Measurements from ENCODE around the gene EXOC3. TPM values are rescaled to one million over a fixed set of nuclear protein-coding genes. Genes with fewer than 3 reads are reported as not detected.

EXOC3 gene
- polyA plus RNA-seq, 1 donor from 2014 or later = 27.7 TPM

DNA sequence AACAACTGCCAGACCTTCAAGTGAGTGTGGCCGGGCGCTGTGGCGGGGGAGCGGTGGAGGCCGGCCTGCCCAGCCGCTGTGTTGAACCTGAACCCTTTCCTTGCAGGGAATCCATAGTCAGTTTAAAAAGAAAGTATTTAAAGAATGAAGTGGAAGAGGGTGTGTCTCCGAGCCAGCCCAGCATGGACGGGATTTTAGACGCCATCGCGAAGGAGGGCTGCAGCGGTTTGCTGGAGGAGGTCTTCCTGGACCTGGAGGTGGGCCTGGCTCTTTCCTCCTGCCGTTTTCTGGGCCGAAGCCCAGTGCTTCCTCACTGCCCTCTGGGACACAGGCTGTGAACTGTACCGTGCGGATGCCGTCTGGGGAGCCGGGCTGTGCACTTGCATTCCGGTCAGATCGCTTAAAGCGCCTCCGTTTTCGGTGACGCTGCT is 19.1 kb downstream of the EXOC3 start:
- Histone ChIP-seq H3K9me3 (ENCODE audit: low read length) (no peaks in the 10 kb centered on the region), H3F3A (ENCODE audit: insufficient read depth, low read length, poor library complexity, severe bottlenecking) (no peaks in the 10 kb centered on the region), H3K79me2 (replicated peaks; ENCODE audit: insufficient read depth, low read length) (no peaks in the 10 kb centered on the region), H3K9me2 (ENCODE audit: insufficient read depth, low read length) (no peaks in the 10 kb centered on the region), H2AFZ (ENCODE audit: low read depth, low read length) (no peak overlapping the region), H4K20me1 (ENCODE audit: insufficient read depth) (no peaks in the 10 kb centered on the region), H3K4me2 (ENCODE audit: low read length) (no peak overlapping the region), H3K4me3 (ENCODE audit: low read length) (no peak overlapping the region), H3K27me3 (ENCODE audit: insufficient read depth, low read depth, low read length) (no peaks in the 10 kb centered on the region), H3K9ac (ENCODE audit: low read length) (no peak overlapping the region), H3K36me3 (ENCODE audit: insufficient read depth, low read length) (no peaks in the 10 kb centered on the region), H3K27ac (ENCODE audit: low read length) (no peak overlapping the region)
- TF ChIP-seq RAD21 (conservative IDR thresholded peaks at IDR 0.05) (no peak), TAF1 (IDR thresholded peaks at IDR 0.05; ENCODE audit: low read depth) (no peak)

DNA sequence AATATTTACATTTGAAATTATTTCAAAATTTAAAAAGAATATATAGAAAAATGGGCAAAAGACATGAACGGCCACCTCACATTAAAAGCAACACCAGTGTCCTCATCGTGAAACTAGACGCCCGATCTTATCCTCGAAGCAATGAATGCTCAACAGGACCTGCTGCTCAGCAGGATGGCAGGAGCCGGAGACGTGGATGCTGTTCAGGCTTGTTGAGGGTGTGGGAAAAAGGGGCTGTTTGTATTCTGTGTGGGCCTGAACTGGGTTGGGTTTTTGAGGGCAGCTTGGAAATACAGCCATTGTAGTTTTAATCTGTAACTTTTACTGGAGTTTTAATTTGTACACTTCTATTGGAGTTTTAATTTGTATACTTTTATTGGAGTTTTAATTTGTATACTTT is 20.3 kb downstream of the EXOC3 start:
- H3K9ac ChIP-seq (ENCODE audit: low read length) = no peak overlapping the region
- H3K36me3 ChIP-seq (ENCODE audit: insufficient read depth, low read length) = no peaks in the 10 kb centered on the region
- no peak overlapping the region for H3K27ac ChIP-seq (ENCODE audit: low read length)
- H4K20me1 ChIP-seq (ENCODE audit: insufficient read depth) = no peaks in the 10 kb centered on the region
- H3K4me3 ChIP-seq (ENCODE audit: low read length) = no peak overlapping the region
- H3K27me3 ChIP-seq (ENCODE audit: insufficient read depth, low read depth, low read length) = no peaks in the 10 kb centered on the region
- no peaks in the 10 kb centered on the region for H3F3A ChIP-seq (ENCODE audit: insufficient read depth, low read length, poor library complexity, severe bottlenecking)
- H3K4me2 ChIP-seq (ENCODE audit: low read length) = no peak overlapping the region
- H3K9me2 ChIP-seq (ENCODE audit: insufficient read depth, low read length) = no peaks in the 10 kb centered on the region
- H2AFZ ChIP-seq (ENCODE audit: low read depth, low read length) = no peak overlapping the region
- TF ChIP-seq POLR2AphosphoS5 (IDR thresholded peaks at IDR 0.05) = no peak
- no peak for TF ChIP-seq EZH2 (IDR thresholded peaks at IDR 0.05; ENCODE audit: borderline replicate concordance, insufficient read depth, low read length, poor library complexity, severe bottlenecking)
- TF ChIP-seq EP300 (conservative IDR thresholded peaks at IDR 0.05; ENCODE audit: poor library complexity, severe bottlenecking) = no peak
- no peak for TF ChIP-seq MXI1 (conservative IDR thresholded peaks at IDR 0.05; ENCODE audit: poor library complexity, severe bottlenecking)
- TF ChIP-seq, protein P1, sequence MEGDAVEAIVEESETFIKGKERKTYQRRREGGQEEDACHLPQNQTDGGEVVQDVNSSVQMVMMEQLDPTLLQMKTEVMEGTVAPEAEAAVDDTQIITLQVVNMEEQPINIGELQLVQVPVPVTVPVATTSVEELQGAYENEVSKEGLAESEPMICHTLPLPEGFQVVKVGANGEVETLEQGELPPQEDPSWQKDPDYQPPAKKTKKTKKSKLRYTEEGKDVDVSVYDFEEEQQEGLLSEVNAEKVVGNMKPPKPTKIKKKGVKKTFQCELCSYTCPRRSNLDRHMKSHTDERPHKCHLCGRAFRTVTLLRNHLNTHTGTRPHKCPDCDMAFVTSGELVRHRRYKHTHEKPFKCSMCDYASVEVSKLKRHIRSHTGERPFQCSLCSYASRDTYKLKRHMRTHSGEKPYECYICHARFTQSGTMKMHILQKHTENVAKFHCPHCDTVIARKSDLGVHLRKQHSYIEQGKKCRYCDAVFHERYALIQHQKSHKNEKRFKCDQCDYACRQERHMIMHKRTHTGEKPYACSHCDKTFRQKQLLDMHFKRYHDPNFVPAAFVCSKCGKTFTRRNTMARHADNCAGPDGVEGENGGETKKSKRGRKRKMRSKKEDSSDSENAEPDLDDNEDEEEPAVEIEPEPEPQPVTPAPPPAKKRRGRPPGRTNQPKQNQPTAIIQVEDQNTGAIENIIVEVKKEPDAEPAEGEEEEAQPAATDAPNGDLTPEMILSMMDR (IDR thresholded peaks at IDR 0.05; ENCODE audit: poor library complexity, severe bottlenecking) = no peak
- H3K9me3 ChIP-seq (ENCODE audit: low read length) = no peaks in the 10 kb centered on the region
- H3K79me2 ChIP-seq (replicated peaks; ENCODE audit: insufficient read depth, low read length) = no peaks in the 10 kb centered on the region

DNA sequence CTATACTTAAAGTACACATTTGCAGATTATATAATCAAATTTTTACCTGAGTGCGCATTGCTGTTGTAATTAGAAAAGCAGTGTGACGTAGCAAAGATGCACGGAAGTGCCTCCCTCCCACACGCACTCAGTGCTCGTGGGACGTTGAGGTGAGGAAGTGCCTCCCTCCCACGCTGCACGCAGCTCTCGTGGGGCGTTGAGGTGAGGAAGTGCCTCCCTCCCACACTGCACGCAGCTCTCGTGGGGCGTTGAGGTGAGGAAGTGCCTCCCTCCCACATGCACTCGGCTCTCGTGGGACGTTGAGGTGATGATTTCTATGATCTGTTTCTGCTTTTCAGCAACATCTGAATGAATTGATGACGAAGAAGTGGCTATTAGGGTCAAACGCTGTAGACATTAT is 21.0 kb downstream of the EXOC3 start:
- H2AFZ ChIP-seq (ENCODE audit: low read depth, low read length) = no peak overlapping the region
- TF ChIP-seq SMC3 (conservative IDR thresholded peaks at IDR 0.05; ENCODE audit: poor library complexity) = no peak
- TF ChIP-seq, protein P1 (IDR thresholded peaks at IDR 0.05; ENCODE audit: poor library complexity, severe bottlenecking) = no peak
- TF ChIP-seq, protein P2, sequence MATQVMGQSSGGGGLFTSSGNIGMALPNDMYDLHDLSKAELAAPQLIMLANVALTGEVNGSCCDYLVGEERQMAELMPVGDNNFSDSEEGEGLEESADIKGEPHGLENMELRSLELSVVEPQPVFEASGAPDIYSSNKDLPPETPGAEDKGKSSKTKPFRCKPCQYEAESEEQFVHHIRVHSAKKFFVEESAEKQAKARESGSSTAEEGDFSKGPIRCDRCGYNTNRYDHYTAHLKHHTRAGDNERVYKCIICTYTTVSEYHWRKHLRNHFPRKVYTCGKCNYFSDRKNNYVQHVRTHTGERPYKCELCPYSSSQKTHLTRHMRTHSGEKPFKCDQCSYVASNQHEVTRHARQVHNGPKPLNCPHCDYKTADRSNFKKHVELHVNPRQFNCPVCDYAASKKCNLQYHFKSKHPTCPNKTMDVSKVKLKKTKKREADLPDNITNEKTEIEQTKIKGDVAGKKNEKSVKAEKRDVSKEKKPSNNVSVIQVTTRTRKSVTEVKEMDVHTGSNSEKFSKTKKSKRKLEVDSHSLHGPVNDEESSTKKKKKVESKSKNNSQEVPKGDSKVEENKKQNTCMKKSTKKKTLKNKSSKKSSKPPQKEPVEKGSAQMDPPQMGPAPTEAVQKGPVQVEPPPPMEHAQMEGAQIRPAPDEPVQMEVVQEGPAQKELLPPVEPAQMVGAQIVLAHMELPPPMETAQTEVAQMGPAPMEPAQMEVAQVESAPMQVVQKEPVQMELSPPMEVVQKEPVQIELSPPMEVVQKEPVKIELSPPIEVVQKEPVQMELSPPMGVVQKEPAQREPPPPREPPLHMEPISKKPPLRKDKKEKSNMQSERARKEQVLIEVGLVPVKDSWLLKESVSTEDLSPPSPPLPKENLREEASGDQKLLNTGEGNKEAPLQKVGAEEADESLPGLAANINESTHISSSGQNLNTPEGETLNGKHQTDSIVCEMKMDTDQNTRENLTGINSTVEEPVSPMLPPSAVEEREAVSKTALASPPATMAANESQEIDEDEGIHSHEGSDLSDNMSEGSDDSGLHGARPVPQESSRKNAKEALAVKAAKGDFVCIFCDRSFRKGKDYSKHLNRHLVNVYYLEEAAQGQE (IDR thresholded peaks at IDR 0.05; ENCODE audit: borderline replicate concordance) = no peak
- TF ChIP-seq MXI1 (conservative IDR thresholded peaks at IDR 0.05; ENCODE audit: poor library complexity, severe bottlenecking) = no peak
- no peak for TF ChIP-seq EP300 (conservative IDR thresholded peaks at IDR 0.05; ENCODE audit: poor library complexity, severe bottlenecking)
- TF ChIP-seq EZH2 (IDR thresholded peaks at IDR 0.05; ENCODE audit: borderline replicate concordance, insufficient read depth, low read length, poor library complexity, severe bottlenecking) = no peak
- no peak for TF ChIP-seq RAD21 (conservative IDR thresholded peaks at IDR 0.05)
- no peak for TF ChIP-seq POLR2AphosphoS5 (IDR thresholded peaks at IDR 0.05)
- no peak for TF ChIP-seq TAF1 (IDR thresholded peaks at IDR 0.05; ENCODE audit: low read depth)
- no peaks in the 10 kb centered on the region for H3F3A ChIP-seq (ENCODE audit: insufficient read depth, low read length, poor library complexity, severe bottlenecking)
- H3K27me3 ChIP-seq (ENCODE audit: insufficient read depth, low read depth, low read length) = no peaks in the 10 kb centered on the region
- no peaks in the 10 kb centered on the region for H3K36me3 ChIP-seq (ENCODE audit: insufficient read depth, low read length)
- no peaks in the 10 kb centered on the region for H4K20me1 ChIP-seq (ENCODE audit: insufficient read depth)
- H3K9me2 ChIP-seq (ENCODE audit: insufficient read depth, low read length) = no peaks in the 10 kb centered on the region
- H3K9ac ChIP-seq (ENCODE audit: low read length) = no peak overlapping the region
- no peaks in the 10 kb centered on the region for H3K9me3 ChIP-seq (ENCODE audit: low read length)
- H3K27ac ChIP-seq (ENCODE audit: low read length) = no peak overlapping the region
- no peak overlapping the region for H3K4me3 ChIP-seq (ENCODE audit: low read length)
- no peaks in the 10 kb centered on the region for H3K79me2 ChIP-seq (replicated peaks; ENCODE audit: insufficient read depth, low read length)
- H3K4me2 ChIP-seq (ENCODE audit: low read length) = no peak overlapping the region

All from neural cell (in vitro differentiated cells).